Stromal cell of bone marrow (primary cell): ENCODE results near the gene TRIM27.
A peak's percentile ranks its signal among the peaks of the same experiment; 100 is the strongest.
"Not testable (repeated sequence)": the region's sequence is repeated elsewhere in the genome, so short reads cannot be mapped to it uniquely, and the experiment has no call there.

Experiments used
- DNase-seq: peaks from one replicate; pipeline ENCODE4 v3.0.0-alpha.2; 2012; ENCODE audit warnings: low read depth

TRIM27 gene

GRCh38 chr6:28896505-28897368 is 27.0 kb downstream of the TRIM27 start:
- peak; percentile 19 for DNase-seq

DNA sequence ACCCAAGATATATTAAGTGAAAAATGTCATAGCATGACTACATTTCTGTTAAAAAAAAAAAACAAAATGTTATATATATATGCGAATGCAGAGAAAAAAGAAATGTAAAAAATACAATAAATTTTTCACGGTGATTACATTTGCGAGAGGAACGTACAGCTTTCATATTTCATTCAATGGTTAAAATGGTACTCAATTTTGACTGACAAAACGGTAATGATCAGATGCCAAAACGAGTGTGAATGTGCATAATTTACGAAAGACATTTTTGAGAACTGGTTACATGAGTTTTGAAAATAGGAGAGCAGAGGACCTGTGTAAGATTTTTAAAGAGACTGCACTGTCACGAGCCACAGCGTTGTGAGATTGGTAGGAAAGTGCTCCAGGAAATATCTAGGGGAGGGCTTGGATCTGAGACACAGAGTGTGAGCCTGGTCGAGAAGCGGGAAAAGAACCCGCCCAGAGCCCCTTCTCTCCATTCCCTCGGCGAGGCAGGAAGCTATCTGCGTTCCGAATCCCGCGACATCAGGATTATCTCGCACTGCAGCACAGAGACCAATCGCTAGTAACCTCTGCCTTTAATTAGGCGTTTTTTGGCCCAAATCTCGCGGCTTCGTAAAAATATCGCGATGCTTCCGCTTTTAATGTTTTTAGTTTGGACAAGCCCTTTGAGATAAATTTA is 28.5 kb downstream of the TRIM27 start:
- peak; percentile 95 for DNase-seq

DNA sequence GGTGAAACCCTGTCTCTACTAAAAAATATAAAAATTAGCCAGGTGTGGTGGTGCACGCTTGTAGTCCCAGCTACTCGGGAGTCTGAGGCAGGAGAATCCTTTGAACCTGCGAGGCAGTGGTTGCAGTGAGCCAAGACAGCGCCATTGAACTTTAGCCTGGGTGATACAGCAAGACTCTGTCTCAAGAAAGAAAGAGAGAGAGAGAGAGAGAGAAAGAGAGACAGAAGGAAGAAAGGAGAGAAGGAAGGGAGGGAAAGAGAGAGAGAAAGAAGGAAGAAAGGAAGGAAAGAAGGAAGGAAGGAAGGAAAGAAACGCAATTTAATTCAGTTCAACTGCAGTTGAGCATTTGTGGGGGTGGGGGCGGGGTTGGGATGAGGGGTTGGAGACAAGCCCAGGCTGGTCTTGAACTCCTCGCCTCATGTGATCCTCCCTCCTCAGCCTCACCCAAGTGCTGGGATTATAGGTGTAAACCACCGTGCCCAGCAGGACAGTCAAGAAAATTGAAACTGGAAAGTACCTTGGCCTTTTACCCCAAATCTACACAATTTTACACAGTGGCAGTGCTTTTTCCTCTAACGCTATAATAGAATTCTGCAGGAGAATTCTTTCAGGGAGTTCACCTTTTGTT is 30.5 kb downstream of the TRIM27 start:
- DNase-seq, result no peak

- DNase-seq, result no peak
Measured at GRCh38 chr6:28892525-28892924, 31.3 kb downstream of the TRIM27 start.

DNA sequence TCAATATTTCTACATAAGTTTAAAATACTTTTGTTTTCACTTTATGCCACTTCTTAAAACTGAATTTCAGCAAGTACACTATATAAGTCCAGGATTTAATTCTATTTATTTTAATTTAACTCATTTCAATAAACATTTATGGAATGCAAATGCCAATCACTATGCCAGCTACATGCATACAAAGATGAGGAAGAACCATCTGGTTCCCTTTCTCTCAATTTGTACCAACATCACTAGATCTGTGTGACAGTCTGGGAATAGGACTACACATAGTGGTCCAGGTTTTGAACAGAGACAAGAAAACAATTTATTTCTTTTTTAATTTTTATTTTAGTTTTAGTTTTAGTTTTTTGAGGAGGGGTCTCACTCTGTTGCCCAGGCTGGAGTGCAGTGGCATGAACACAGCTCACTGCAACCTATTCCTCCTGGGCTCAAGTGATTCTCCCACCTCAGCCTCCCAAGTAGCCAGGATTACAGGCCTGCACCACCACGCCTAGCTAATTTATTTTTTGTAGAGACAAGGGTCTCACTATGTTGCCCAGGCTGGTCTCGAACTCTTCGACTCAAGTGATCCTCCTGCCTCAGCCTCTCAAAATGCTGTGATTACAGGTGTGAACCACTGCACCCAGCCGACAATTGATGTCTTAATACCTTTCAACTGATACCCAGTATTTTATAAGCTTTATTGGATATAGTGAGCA is 35.8 kb downstream of the TRIM27 start:
- DNase-seq, result no peak

GRCh38 chr6:28886079-28886439 is 37.7 kb downstream of the TRIM27 start:
- no peak for DNase-seq

DNA sequence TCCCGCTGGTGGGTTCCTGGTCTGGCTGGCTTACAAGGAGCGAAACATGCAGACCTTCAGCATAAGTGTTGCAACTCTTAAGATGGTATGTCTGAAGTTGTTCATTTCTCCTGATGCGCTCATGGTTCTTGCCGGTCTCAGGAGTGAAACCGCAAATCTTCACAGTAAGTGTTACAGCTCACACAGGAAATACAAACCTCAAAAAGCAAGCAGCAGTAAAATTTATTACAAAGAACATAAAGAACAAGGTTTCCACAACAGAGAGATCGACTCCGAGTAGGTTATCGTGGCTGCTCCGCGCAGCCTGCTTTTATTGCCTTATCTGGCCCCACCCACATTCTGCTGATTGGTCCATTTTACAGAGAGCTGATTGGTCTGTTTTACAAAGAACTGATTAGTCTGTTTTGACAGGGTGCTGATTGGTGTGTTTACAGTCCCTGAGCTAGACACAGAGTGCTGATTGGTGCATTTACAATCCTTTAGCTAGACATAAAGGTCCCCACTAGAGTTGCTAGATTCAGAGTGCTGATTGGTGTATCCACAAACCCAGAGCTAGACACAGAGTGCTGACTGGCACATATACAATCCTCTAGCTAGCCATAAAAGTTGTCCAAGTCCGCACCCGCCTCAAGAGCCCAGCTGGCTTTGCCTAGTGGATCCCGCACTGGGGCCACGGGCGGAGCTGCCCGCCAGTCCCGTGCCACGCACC is 39.2 kb downstream of the TRIM27 start:
- no peak for DNase-seq

DNA sequence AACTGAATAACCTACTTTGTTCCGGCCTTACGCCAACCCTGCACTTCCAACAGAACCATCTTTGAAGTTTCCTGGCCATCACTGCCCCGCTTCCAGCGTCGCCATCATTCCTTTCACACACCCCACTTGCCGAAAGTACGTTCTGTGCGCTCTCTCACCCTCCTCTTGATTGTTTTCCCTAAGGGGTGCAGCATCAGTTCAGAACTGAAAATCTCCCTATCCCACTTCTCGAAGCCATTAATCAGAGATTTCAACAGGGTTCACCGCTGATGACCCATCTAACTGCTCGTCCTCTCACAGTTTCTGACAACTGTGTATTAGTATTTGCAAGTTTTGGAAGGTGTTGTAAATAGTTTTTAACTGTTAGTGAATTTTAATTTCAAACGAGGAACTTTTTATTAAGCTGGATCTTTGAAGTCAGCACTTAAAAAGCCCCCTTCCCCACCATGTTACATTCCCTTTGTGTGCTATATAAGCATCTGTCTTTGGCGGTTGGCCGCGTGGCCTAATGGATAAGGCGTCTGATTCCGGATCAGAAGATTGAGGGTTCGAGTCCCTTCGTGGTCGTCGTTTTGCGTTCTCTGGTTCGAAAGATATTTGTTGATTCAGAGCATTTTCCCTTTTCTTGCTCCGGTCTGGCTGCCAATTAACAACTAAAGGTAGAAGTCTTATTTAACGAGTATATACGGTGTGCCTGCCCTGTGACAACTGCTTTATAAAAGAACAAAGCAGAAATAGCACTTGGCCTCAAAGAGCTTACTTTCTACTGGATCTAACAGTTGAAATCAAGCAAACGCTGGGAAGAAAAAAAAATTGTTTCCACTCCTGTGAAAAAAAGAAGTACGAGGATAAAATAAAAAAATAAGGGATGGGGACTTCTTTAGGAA is 42.6 kb downstream of the TRIM27 start:
- DNase-seq, result peak; percentile 49

GRCh38 chr6:28880519-28880893 is 43.3 kb downstream of the TRIM27 start:
- DNase-seq, result no peak

- no peak for DNase-seq
Measured at GRCh38 chr6:28876710-28877109, 47.1 kb downstream of the TRIM27 start.

DNA sequence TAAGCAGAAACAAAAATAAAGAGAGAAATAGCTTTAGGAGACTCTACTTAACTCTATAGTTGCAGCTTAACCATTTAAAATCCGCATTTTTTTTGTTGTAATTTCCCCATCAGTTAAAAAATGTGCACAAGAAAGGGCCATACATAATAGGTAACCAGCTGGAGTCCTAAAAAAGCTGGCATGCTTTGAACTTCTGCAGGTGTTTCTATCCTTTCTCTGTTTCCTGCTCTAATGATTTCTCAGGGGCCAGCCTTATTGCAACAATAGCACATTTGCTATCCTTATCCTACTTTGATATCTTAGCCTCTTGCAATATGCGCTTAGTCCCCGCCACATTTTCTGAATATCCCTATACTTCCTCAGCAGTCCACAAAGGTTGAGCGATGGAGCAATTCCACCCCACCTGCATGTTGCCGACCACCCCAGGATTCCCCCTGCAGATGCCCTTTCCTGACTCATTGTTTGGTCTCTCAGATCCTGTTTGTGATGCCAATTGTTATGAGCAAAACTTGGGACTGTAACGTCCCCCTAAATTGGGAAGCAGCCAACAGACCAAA is 48.5 kb downstream of the TRIM27 start:
- no peak for DNase-seq

DNA sequence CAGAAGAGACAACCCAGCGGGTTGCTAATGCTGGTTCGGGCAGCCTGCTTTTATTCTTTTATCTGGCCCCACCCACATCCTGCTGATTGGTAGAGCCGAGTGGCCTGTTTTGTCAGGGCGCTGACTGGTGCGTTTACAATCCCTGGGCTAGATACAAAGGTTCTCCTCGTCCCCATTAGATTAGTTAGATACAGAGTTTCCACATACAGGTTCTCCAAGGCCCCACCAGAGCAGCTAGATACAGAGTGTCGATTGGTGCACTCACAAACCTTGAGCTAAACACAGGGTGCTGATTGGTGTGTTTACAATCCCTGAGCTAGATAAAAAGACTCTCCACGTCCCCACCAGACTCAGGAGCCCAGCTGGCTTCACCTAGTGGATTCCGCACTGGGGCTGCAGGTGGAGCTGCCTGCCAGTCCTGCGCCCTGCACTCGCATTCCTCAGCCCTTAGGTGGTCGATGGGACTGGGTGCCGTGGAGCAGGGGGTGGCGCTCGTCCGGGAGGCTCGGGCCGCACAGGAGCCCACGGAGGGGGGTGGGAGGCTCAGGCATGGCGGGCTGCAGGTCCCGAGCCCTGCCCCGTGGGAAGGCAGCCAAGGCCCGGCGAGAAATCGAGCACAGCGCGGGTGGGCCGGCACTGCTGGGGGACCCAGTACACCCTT is 51.5 kb downstream of the TRIM27 start:
- DNase-seq, result not testable (repeated sequence)

DNA sequence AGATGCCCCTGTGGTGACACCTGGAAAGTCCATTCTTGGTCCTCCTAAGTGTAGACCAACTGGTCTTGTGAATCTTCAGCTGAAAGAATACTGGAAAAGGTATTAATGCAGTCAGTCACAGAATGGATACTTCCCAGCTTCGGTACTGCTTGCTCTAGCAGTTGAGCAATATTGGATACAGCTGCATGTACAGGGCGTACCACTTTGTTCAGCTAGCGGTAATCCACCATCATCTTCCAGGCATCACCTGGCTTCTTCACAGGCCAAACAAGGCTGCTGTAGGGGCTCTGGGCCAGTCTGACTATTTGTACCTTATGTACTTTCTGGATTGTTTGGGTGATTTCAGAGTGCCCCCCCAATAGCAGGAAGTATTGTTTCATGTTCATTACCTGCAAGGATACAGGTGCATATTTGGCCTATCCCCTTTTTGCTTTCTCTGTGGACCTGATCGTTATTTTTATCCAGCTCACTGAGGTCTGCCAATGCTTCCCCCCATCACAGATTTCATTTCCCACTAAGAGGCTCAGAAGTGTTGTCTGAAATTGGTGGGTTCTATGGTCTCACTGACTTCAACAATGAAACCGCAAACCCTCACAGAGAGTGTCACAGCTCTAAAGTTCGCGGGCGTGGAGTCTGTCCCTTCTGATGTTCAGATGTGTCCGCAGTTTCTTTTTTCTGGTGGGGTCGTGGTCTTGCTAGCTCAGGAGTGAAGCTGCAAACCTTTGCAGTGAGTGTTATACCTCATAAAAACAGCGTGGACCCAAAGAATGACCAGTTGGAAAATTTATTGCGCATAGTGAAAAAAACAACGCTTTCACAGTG is 52.2 kb downstream of the TRIM27 start:
- DNase-seq, result no peak

DNA sequence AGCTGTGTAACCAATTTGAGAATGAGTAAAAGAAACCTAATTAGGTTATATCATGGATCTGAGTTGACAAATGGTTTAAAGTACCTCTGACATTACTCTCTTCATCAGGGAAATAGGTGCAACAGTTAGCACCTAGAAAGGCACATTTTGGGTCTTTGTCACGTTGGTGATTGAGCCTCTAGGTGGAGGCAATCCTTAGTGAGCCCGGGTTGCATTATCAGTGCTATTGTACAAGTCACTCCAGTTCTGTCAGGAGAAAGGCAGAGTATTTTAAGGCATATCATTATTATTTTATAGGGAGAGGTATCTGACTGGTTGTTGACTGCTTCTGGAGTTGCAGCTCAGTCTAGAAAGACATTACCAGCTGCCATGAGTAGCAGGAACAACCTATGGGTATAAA is 54.9 kb downstream of the TRIM27 start:
- DNase-seq, result no peak

GRCh38 chr6:28867086-28867409 is 56.7 kb downstream of the TRIM27 start:
- DNase-seq, result no peak

GRCh38 chr6:28866205-28867085 is 57.3 kb downstream of the TRIM27 start:
- not testable (repeated sequence) for DNase-seq

- DNase-seq, result no peak
Measured at GRCh38 chr6:28865401-28866204, 58.2 kb downstream of the TRIM27 start.
